Osteoblast (primary cell): Measurements from ENCODE around the gene KLHL21. TPM values are rescaled to one million over a fixed set of nuclear protein-coding genes. Genes with fewer than 3 reads are reported as not detected.

Experiments used
- DNase-seq: peaks from one replicate; pipeline ENCODE4 v3.0.0; 2011; ENCODE audit warnings: low spot score, mixed read lengths; ENCODE audit not compliant: insufficient read length; ENCODE audit errors: missing footprints
- H2AFZ ChIP-seq: 2 replicates; pipeline ENCODE4 v1.6.0; 2011; ENCODE audit warnings: mild to moderate bottlenecking, low read length
- H3K27ac ChIP-seq: 2 replicates; pipeline ENCODE4 v1.5.1; 2011; ENCODE audit warnings: mild to moderate bottlenecking, low read depth, low read length, moderate library complexity
- H3K27me3 ChIP-seq: 2 replicates; pipeline ENCODE4 v1.6.0; 2012; ENCODE audit warnings: mild to moderate bottlenecking, control low read depth, inconsistent platforms, low read length, moderate library complexity; ENCODE audit not compliant: insufficient read depth
- H3K36me3 ChIP-seq: 2 replicates; pipeline ENCODE4 v1.5.1; 2011; ENCODE audit warnings: mild to moderate bottlenecking, low read length, control low read depth, moderate library complexity; ENCODE audit not compliant: insufficient read depth
- H3K4me1 ChIP-seq: 2 replicates; pipeline ENCODE4 v1.5.1; 2011; ENCODE audit warnings: mild to moderate bottlenecking, low read length, control low read depth, moderate library complexity; ENCODE audit not compliant: insufficient read depth
- H3K4me2 ChIP-seq: 2 replicates; pipeline ENCODE4 v1.6.0; 2011; ENCODE audit warnings: mild to moderate bottlenecking, low read length; ENCODE audit not compliant: insufficient read depth
- H3K4me3 ChIP-seq: fragments of 200-600 bp; sonication (generic); 3 replicates; pipeline ENCODE4 v1.5.1; 2012; ENCODE audit warnings: mild to moderate bottlenecking, low read length, inconsistent platforms; ENCODE audit not compliant: insufficient read depth
- H3K79me2 ChIP-seq: 2 replicates; pipeline ENCODE4 v1.6.0; 2012; ENCODE audit warnings: mild to moderate bottlenecking, low read length, control low read depth, inconsistent platforms; ENCODE audit not compliant: insufficient read depth
- H3K9me3 ChIP-seq: 2 replicates; pipeline ENCODE4 v1.5.1; 2011; ENCODE audit warnings: low read depth, low read length, control low read depth
- H4K20me1 ChIP-seq: 2 replicates; pipeline ENCODE4 v1.6.0; 2012; ENCODE audit warnings: mild to moderate bottlenecking, low read length, control low read depth; ENCODE audit not compliant: insufficient read depth
- CTCF ChIP-seq: IDR thresholded peaks from 2 replicates; pipeline ENCODE4 v1.5.1; 2011; ENCODE audit warnings: mild to moderate bottlenecking, low read depth, low read length, moderate library complexity; ENCODE audit errors: extremely low read depth
- total RNA-seq: library from RNA; depleted of rRNA; stranded (reverse); fragments of >200 nt; gene quantifications from 2 replicates; pipeline ENCODE4 v1.2.3, GENCODE V29; 2012

The KLHL21 gene
- total RNA-seq, 1 donor, result 86.1 TPM

GRCh38 chr1:6572653-6573383 lies 29.9 kb downstream of the KLHL21 start:
- no peaks in the 10 kb centered on the region for H3K79me2 ChIP-seq
- no peak overlapping the region for H3K4me2 ChIP-seq
- DNase-seq, result peak; percentile 41
- H3K4me3 ChIP-seq, result no peak overlapping the region
- peaks cover 16% of the 10 kb centered on the region for H3K27me3 ChIP-seq
- H3K36me3 ChIP-seq, result no peaks in the 10 kb centered on the region
- no peak overlapping the region for H3K27ac ChIP-seq
- H3K4me1 ChIP-seq, result peaks cover 3% of the 10 kb centered on the region
- H4K20me1 ChIP-seq, result no peaks in the 10 kb centered on the region
- no peak for TF ChIP-seq CTCF
- peaks cover 3% of the 10 kb centered on the region for H3K9me3 ChIP-seq
- H2AFZ ChIP-seq, result no peak overlapping the region

- no peak overlapping the region for H2AFZ ChIP-seq
- H4K20me1 ChIP-seq, result no peaks in the 10 kb centered on the region
- H3K4me1 ChIP-seq, result no peaks in the 10 kb centered on the region
- no peaks in the 10 kb centered on the region for H3K79me2 ChIP-seq
- no peak overlapping the region for H3K4me3 ChIP-seq
- no peak for DNase-seq
- no peak overlapping the region for H3K4me2 ChIP-seq
- no peak for TF ChIP-seq CTCF
- H3K9me3 ChIP-seq, result peaks cover 3% of the 10 kb centered on the region
- peaks cover 20% of the 10 kb centered on the region for H3K27me3 ChIP-seq
- H3K36me3 ChIP-seq, result no peaks in the 10 kb centered on the region
- no peak overlapping the region for H3K27ac ChIP-seq
Measured at GRCh38 chr1:6570987-6571386, 31.7 kb downstream of the KLHL21 start.

GRCh38 chr1:6570100-6570499 lies 32.6 kb downstream of the KLHL21 start:
- Histone ChIP-seq H3K9me3 (peaks cover 3% of the 10 kb centered on the region), H3K27me3 (peaks cover 28% of the 10 kb centered on the region), H3K36me3 (no peaks in the 10 kb centered on the region), H3K4me1 (no peaks in the 10 kb centered on the region), H3K79me2 (no peaks in the 10 kb centered on the region), H3K4me3 (no peak overlapping the region), H3K27ac (no peak overlapping the region), H2AFZ (no peak overlapping the region), H4K20me1 (no peaks in the 10 kb centered on the region), H3K4me2 (no peak overlapping the region)
- DNase-seq, result peak; percentile 29
- no peak for TF ChIP-seq CTCF

GRCh38 chr1:6569033-6569432 lies 33.6 kb downstream of the KLHL21 start:
- H3K36me3 ChIP-seq, result no peaks in the 10 kb centered on the region
- no peak for TF ChIP-seq CTCF
- no peak overlapping the region for H3K4me2 ChIP-seq
- H3K79me2 ChIP-seq, result no peaks in the 10 kb centered on the region
- no peak overlapping the region for H3K27ac ChIP-seq
- peaks cover 37% of the 10 kb centered on the region for H3K27me3 ChIP-seq
- no peak overlapping the region for H3K4me3 ChIP-seq
- H3K4me1 ChIP-seq, result no peaks in the 10 kb centered on the region
- no peak for DNase-seq
- H4K20me1 ChIP-seq, result no peaks in the 10 kb centered on the region
- H3K9me3 ChIP-seq, result peaks cover 3% of the 10 kb centered on the region
- H2AFZ ChIP-seq, result no peak overlapping the region
